Neuronal stem cell (in vitro differentiated cells): Measurements from ENCODE around the gene CCR4.

Experiments
- DNase-seq: peaks from one replicate; pipeline ENCODE4 v3.0.0-alpha.2; 2013; ENCODE audit warnings: low spot score
- H2AFZ ChIP-seq: one replicate; pipeline ENCODE4 v1.6.1; 2013; ENCODE audit warnings: mild to moderate bottlenecking, low read length, inconsistent platforms
- H2AK5ac ChIP-seq: 2 replicates; pipeline ENCODE4 v1.6.1; 2013; ENCODE audit warnings: low read depth, mild to moderate bottlenecking, inconsistent platforms, low read length, moderate library complexity, mixed read lengths
- H2BK120ac ChIP-seq: 2 replicates; pipeline ENCODE4 v1.6.1; 2013; ENCODE audit warnings: low read depth, mild to moderate bottlenecking, inconsistent platforms, low read length, moderate library complexity, mixed read lengths
- H2BK12ac ChIP-seq: one replicate; pipeline ENCODE4 v1.6.1; 2013; ENCODE audit warnings: low read length, inconsistent platforms
- H2BK15ac ChIP-seq: 2 replicates; pipeline ENCODE4 v1.6.1; 2013; ENCODE audit warnings: mild to moderate bottlenecking, low read length, inconsistent platforms, mixed read lengths
- H2BK5ac ChIP-seq: one replicate; pipeline ENCODE4 v1.6.1; 2013; ENCODE audit warnings: inconsistent platforms, mild to moderate bottlenecking, low read length, moderate library complexity
- H3K14ac ChIP-seq: one replicate; pipeline ENCODE4 v1.6.1; 2013; ENCODE audit warnings: low read length, inconsistent platforms
- H3K18ac ChIP-seq: 2 replicates; pipeline ENCODE4 v1.6.1; 2013; ENCODE audit warnings: low read length, inconsistent platforms
- H3K23ac ChIP-seq: 2 replicates; pipeline ENCODE4 v1.6.1; 2013; ENCODE audit warnings: low read depth, mild to moderate bottlenecking, mixed read lengths, low read length, inconsistent platforms; ENCODE audit not compliant: poor library complexity
- H3K27ac ChIP-seq: replicated peaks from 3 replicates; pipeline ENCODE4 v1.5.1; 2013; ENCODE audit warnings: low read length, inconsistent platforms
- H3K27me3 ChIP-seq, 3 experiments: 2 replicates each; pipeline ENCODE4 v1.6.1; 2013; ENCODE audit warnings: low read length in 3 of 3, mild to moderate bottlenecking in 2 of 3, inconsistent platforms in 1 of 3, low read depth in 1 of 3, mixed read lengths in 1 of 3, moderate library complexity in 1 of 3; ENCODE audit not compliant: control insufficient read depth in 3 of 3, insufficient read depth in 3 of 3
- H3K36me3 ChIP-seq, 2 donors: replicated peaks in 1 of 2; 2 replicates each; pipeline ENCODE4 v1.6.1; 2013; ENCODE audit warnings: low read length in 2 of 2; ENCODE audit not compliant: control insufficient read depth in 2 of 2, insufficient read depth in 2 of 2
- H3K4ac ChIP-seq: 2 replicates; pipeline ENCODE4 v1.6.1; 2013; ENCODE audit warnings: inconsistent platforms, mild to moderate bottlenecking, low read length, moderate library complexity
- H3K4me1 ChIP-seq, 2 donors: 1 replicate in 1 of 2; 2 replicates in 1 of 2; pipeline ENCODE4 v1.6.1; 2013; ENCODE audit warnings: low read length in 2 of 2, low read depth in 1 of 2; ENCODE audit not compliant: control insufficient read depth in 2 of 2, insufficient read depth in 1 of 2
- H3K4me2 ChIP-seq: one replicate; pipeline ENCODE4 v1.6.1; 2013; ENCODE audit warnings: mild to moderate bottlenecking, low read length, inconsistent platforms; ENCODE audit not compliant: insufficient read depth, poor library complexity, severe bottlenecking
- H3K4me3 ChIP-seq, 2 donors: 2 replicates each; pipeline ENCODE4 v1.5.1; 2013; ENCODE audit warnings: low read length in 2 of 2, mild to moderate bottlenecking in 2 of 2, inconsistent platforms in 1 of 2, moderate library complexity in 1 of 2
- H3K79me1 ChIP-seq: one replicate; pipeline ENCODE4 v1.6.1; 2013; ENCODE audit warnings: low read depth, mild to moderate bottlenecking, inconsistent platforms, low read length, moderate library complexity
- H3K9ac ChIP-seq: one replicate; pipeline ENCODE4 v1.6.1; 2013; ENCODE audit warnings: mild to moderate bottlenecking, low read depth, low read length, inconsistent platforms; ENCODE audit not compliant: poor library complexity
- H3K9me3 ChIP-seq, 2 donors: replicated peaks in 1 of 2; 2 replicates each; pipeline versions ENCODE3 to v1.6.1; 2013; ENCODE audit warnings: low read length in 2 of 2, mild to moderate bottlenecking in 2 of 2, inconsistent platforms in 1 of 2, low read depth in 1 of 2, mixed read lengths in 1 of 2, moderate library complexity in 1 of 2; ENCODE audit not compliant: control insufficient read depth in 2 of 2, insufficient read depth in 1 of 2
- H4K8ac ChIP-seq: one replicate; pipeline ENCODE4 v1.6.1; 2013; ENCODE audit warnings: low read depth, mild to moderate bottlenecking, inconsistent platforms, low read length, moderate library complexity
- H4K91ac ChIP-seq: one replicate; pipeline ENCODE4 v1.6.1; 2013; ENCODE audit warnings: low read length, low read depth, mild to moderate bottlenecking, inconsistent platforms; ENCODE audit not compliant: poor library complexity
- WGBS, 2 donors: extraction: QIAGEN DNeasy Blood & Tissue Kit; methylation state at CpG; one replicate each; pipeline ENCODE4 v1.1.7; 2013; ENCODE audit warnings: missing lambda C conversion rate in 2 of 2, mixed read lengths in 1 of 2; ENCODE audit not compliant: insufficient read length in 2 of 2, insufficient replicate concordance in 1 of 2; ENCODE audit errors: extremely low coverage in 2 of 2; 5-methylcytosine and 5-hydroxymethylcytosine counted together

CCR4 gene

DNA sequence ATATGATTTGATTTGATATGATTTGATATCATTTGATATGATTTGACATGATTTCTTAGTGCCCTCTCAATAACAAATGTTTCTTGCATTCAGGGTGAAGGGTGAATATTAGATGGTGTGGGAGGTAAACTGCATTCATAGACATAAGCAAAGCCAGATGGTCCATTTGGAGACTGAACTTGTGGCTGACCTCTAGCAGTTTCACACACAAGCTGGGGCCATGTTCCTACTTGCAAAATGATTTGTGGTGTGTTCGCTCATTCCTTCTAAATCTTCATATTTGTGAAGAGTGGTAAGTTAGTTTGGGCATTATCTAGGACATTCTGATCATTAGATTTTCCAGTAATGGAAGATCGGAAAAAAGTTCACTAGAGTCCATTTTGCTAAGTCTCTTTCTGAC lies 40.5 kb upstream of the CCR4 start:
- DNase-seq: no peak
- WGBS, 2 donors: no CpG with 5 or more reads among the region's 2 CpGs

GRCh38 chr3:32912046-32912445 lies 39.4 kb upstream of the CCR4 start:
- no peaks in the 10 kb centered on the region for H3K27me3 ChIP-seq
- no peaks in the 10 kb centered on the region for H3K9me3 ChIP-seq
- H3K18ac ChIP-seq: no peak overlapping the region
- WGBS, 2 donors: no CpG with 5 or more reads among the region's 1 CpG
- no peak overlapping the region for H3K9ac ChIP-seq
- no peak overlapping the region for H2AFZ ChIP-seq
- H2BK12ac ChIP-seq: no peak overlapping the region
- H3K4ac ChIP-seq: no peak overlapping the region
- DNase-seq: no peak
- no peaks in the 10 kb centered on the region for H3K79me1 ChIP-seq
- no peak overlapping the region for H3K4me3 ChIP-seq
- H3K27ac ChIP-seq: no peak overlapping the region
- no peak overlapping the region for H2BK5ac ChIP-seq
- no peak overlapping the region for H4K8ac ChIP-seq
- no peaks in the 10 kb centered on the region for H3K36me3 ChIP-seq
- H3K14ac ChIP-seq: no peak overlapping the region
- H4K91ac ChIP-seq: no peak overlapping the region
- no peaks in the 10 kb centered on the region for H3K4me1 ChIP-seq
- no peak overlapping the region for H3K4me2 ChIP-seq
- no peak overlapping the region for H2AK5ac ChIP-seq
- H2BK15ac ChIP-seq: no peak overlapping the region
- no peak overlapping the region for H2BK120ac ChIP-seq
- H3K23ac ChIP-seq: no peak overlapping the region

More for the DNA sequence above, 40.5 kb upstream of the CCR4 start:
- H3K4me1 ChIP-seq: no peaks in the 10 kb centered on the region
- no peak overlapping the region for H3K18ac ChIP-seq
- no peak overlapping the region for H3K9ac ChIP-seq
- H3K9me3 ChIP-seq: no peaks in the 10 kb centered on the region
- no peak overlapping the region for H2AFZ ChIP-seq
- H2AK5ac ChIP-seq: no peak overlapping the region
- no peak overlapping the region for H3K4me3 ChIP-seq
- no peak overlapping the region for H3K14ac ChIP-seq
- H3K27ac ChIP-seq: no peak overlapping the region
- no peak overlapping the region for H3K23ac ChIP-seq
- no peak overlapping the region for H3K4me2 ChIP-seq
- H2BK15ac ChIP-seq: no peak overlapping the region
- no peak overlapping the region for H4K91ac ChIP-seq
- no peaks in the 10 kb centered on the region for H3K27me3 ChIP-seq
- no peak overlapping the region for H4K8ac ChIP-seq
- H2BK120ac ChIP-seq: no peak overlapping the region
- H3K4ac ChIP-seq: no peak overlapping the region
- no peaks in the 10 kb centered on the region for H3K79me1 ChIP-seq
- no peak overlapping the region for H2BK12ac ChIP-seq
- H3K36me3 ChIP-seq: no peaks in the 10 kb centered on the region
- H2BK5ac ChIP-seq: no peak overlapping the region

DNA sequence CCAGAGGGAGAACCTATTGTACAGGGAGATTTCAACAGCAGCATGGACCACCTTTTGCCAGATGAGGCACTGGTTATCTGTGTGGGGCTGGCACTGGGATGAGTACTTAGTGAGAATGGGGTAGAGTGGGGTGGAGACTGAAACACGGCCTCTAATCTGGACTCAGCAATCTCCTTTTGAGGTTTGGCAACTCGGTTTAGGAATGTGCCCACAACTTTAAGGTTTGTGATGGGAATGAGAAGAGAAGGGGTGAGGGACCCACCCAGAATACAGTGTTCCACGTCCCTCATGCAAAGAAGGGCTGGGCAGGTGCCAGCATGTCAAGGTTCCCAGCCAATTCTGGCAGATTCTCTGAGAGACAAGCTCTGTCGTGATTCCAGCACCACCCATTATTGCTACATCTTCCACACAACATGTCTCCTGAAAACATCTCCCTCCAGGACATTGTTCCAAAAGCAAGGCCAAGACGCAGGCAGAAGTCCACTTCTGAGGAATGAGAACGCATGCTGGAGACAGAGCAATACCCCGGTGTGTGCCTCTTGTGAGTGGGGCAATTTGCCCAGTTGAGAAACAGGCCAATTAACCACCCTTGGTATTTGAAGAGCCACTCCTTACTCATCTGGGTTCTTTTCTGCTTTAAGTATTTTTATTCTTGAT lies 37.5 kb upstream of the CCR4 start:
- WGBS, 2 donors: no CpG with 5 or more reads among the region's 7 CpGs

DNA sequence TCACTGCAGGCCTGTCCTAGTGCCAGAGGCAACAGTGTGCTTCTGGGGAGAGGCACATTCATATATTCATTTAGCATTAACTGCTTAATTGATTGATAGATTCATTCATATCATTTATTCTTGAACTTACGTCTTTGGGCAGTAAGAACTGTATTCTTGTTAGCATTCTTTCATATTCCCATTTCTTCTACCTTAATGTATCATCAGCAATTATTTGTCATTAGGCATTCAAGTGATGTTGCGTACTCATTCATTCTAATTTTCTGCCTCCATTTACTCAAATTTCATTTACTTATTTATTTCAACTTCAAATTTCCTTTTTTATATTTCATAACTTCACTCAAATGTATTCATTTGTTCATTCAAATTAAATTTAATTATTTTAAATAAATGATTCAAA lies 31.5 kb upstream of the CCR4 start:
- WGBS, 2 donors: no CpG with 5 or more reads among the region's 2 CpGs
- Histone ChIP-seq H3K23ac (no peak overlapping the region), H4K91ac (no peak overlapping the region), H2AK5ac (no peak overlapping the region), H3K36me3 (no peaks in the 10 kb centered on the region), H3K4me3 (no peak overlapping the region), H3K9ac (no peak overlapping the region), H2AFZ (no peak overlapping the region), H3K4me1 (no peaks in the 10 kb centered on the region), H3K9me3 (no peaks in the 10 kb centered on the region), H3K4ac (no peak overlapping the region), H2BK120ac (no peak overlapping the region), H3K4me2 (no peak overlapping the region), H3K18ac (no peak overlapping the region), H2BK15ac (no peak overlapping the region), H4K8ac (no peak overlapping the region), H2BK12ac (no peak overlapping the region), H3K27ac (no peak overlapping the region), H3K27me3 (no peaks in the 10 kb centered on the region), H3K79me1 (no peaks in the 10 kb centered on the region), H3K14ac (no peak overlapping the region), H2BK5ac (no peak overlapping the region)
- DNase-seq: no peak

More for the DNA sequence above, 37.5 kb upstream of the CCR4 start:
- no peak overlapping the region for H2BK5ac ChIP-seq
- H3K9ac ChIP-seq: no peak overlapping the region
- H3K4me2 ChIP-seq: no peak overlapping the region
- H3K4ac ChIP-seq: no peak overlapping the region
- H2AK5ac ChIP-seq: no peak overlapping the region
- H3K79me1 ChIP-seq: no peaks in the 10 kb centered on the region
- no peak overlapping the region for H2BK15ac ChIP-seq
- H3K36me3 ChIP-seq: no peaks in the 10 kb centered on the region
- H3K27me3 ChIP-seq: no peaks in the 10 kb centered on the region
- H4K91ac ChIP-seq: no peak overlapping the region
- no peaks in the 10 kb centered on the region for H3K9me3 ChIP-seq
- H4K8ac ChIP-seq: no peak overlapping the region
- H3K23ac ChIP-seq: no peak overlapping the region
- no peak overlapping the region for H2BK120ac ChIP-seq
- H3K18ac ChIP-seq: no peak overlapping the region
- DNase-seq: no peak
- no peak overlapping the region for H2AFZ ChIP-seq
- H3K27ac ChIP-seq: no peak overlapping the region
- H3K4me3 ChIP-seq: no peak overlapping the region
- no peaks in the 10 kb centered on the region for H3K4me1 ChIP-seq
- no peak overlapping the region for H3K14ac ChIP-seq
- no peak overlapping the region for H2BK12ac ChIP-seq
